Heart left ventricle (tissue), 16 donors: Measurements from ENCODE around the gene ZNF346. TPM values are rescaled to one million over a fixed set of nuclear protein-coding genes. Genes with fewer than 3 reads are reported as not detected.

Experiments used
- ATAC-seq, 4 donors: fragments of 200-7000 bp; cut with Tn5 transposase; one replicate each; pipeline ENCODE4 v1.9.1; 2020 to 2022; ENCODE audit warnings: moderate library complexity in 4 of 4, mild to moderate bottlenecking in 3 of 4, moderate number of reproducible peaks in 1 of 4
- DNase-seq, 5 donors: peaks; one replicate each; pipeline ENCODE4 v3.0.0-alpha.2; 2020
- H3K27ac ChIP-seq, 12 donors: fragments of 200-600 bp; sonication (generic) in 4 of 12; one replicate each; pipeline versions ENCODE4 v1.5.0 to v1.8.0; 2016 to 2022; ENCODE audit warnings: mild to moderate bottlenecking in 2 of 12
- H3K27me3 ChIP-seq, 9 donors: fragments of 200-600 bp; sonication (generic) in 2 of 9; one replicate each; pipeline versions ENCODE4 v1.5.1 to v1.8.0; 2016 to 2022; ENCODE audit warnings: mild to moderate bottlenecking in 3 of 9
- H3K36me3 ChIP-seq, 9 donors: fragments of 200-600 bp; sonication (generic) in 2 of 9; one replicate each; pipeline versions ENCODE4 v1.5.0 to v1.8.0; 2018 to 2022; ENCODE audit warnings: mild to moderate bottlenecking in 2 of 9
- H3K4me1 ChIP-seq, 12 donors: fragments of 200-600 bp; sonication (generic) in 4 of 12; one replicate each; pipeline versions ENCODE4 v1.5.0 to v1.8.0; 2016 to 2022; ENCODE audit warnings: mild to moderate bottlenecking in 3 of 12
- H3K4me3 ChIP-seq, 12 donors: fragments of 200-600 bp; sonication (generic) in 4 of 12; one replicate each; pipeline versions ENCODE4 v1.5.0 to v1.8.0; 2017 to 2022; ENCODE audit warnings: mild to moderate bottlenecking in 9 of 12, moderate library complexity in 4 of 12
- H3K9me3 ChIP-seq, 12 donors: fragments of 200-600 bp; sonication (generic) in 4 of 12; one replicate each; pipeline versions ENCODE4 v1.5.0 to v1.8.0; 2016 to 2022; ENCODE audit warnings: mild to moderate bottlenecking in 1 of 12
- POLR2A ChIP-seq, 2 donors: fragments of 450-650 bp; IDR thresholded peaks; one replicate each; pipeline ENCODE4 v1.6.1; 2017; ENCODE audit warnings: antibody characterized with exemption in 2 of 2, mild to moderate bottlenecking in 2 of 2, moderate library complexity in 2 of 2
- WGBS, 4 donors: extraction: QIAGEN DNeasy Blood & Tissue Kit in 2 of 4; methylation state at CpG; one replicate each; pipeline versions ENCODE4 v1.1.5 to v1.1.7; 2013 to 2018; 5-methylcytosine and 5-hydroxymethylcytosine counted together
- intact Hi-C, 10 donors: fragments of 100-400 bp; cut with DNase I; formaldehyde crosslinking; loops; one replicate each; pipeline versions ENCODE4 v1.11.1 to v1.14.2; 2022
- polyA plus RNA-seq, 2 donors: library from polyadenylated mRNA; stranded (reverse); fragments of 200-250 nt; gene quantifications; one replicate each; pipeline ENCODE4 v1.2.3, GENCODE V29; 2013
- total RNA-seq, 9 donors: library from RNA; depleted of rRNA in 2 of 9; stranded (reverse); fragments of >200 nt in 2 of 9; fragmentation: NEBNext Ultra II Directional in 3 of 9; extraction: Animal tissue kit (Norgen Biotek cat#: 25700) in 3 of 9; gene quantifications; one replicate each; pipeline versions ENCODE4 v1.1.0 to v1.2.4, GENCODE V29; 2016 to 2023
- TF ChIP-seq, protein P1 (sequence below), 12 donors: fragments of 200-600 bp; sonication (generic) in 4 of 12; IDR thresholded peaks; one replicate each; pipeline versions ENCODE4 v1.5.0 to v1.8.0; 2018 to 2022; ENCODE audit warnings: antibody characterized with exemption in 12 of 12, mild to moderate bottlenecking in 5 of 12
- donor health status: ischemic (EF 13 %, LVEDD 7.1; RV severe dilation, severe dysfunction).
- donor health status: healthy with polysubstance abuse.
- donor health status: DM: no; HTN: yes; CAD: no.
- donor health status: DM: no; HTN: no; CAD: no.
- donor health status: ischemic (EF 25% LVEDD 6.9; RV normal size, moderate dysfunction).
- donor health status: ischemic (EF 25% LVEDD 5.7; RV mildly dilated, moderate dysfunction).
- donor health status: healthy.
- donor health status: DM: yes; HTN: yes; CAD: no.
- donor health status: ischemic (EF 35%, LVEDD 5.7; RV mildly dilated, moderate dysfunction).
- donor health status: nonischemic (EF 11% LVEDD 7.7; RV severe dilation, severe dysfunction).
- donor health status: DM: yes; HTN: yes; CAD: no.
- donor health status: PGD.
- donor health status: ischemic (EF 29% LVEDD 5.4; RV normal size, mild dysfunction).
- donor health status: nonischemic (EF 23%, LVEDD 6.1; RV moderate dilation, normal function).

Gene ZNF346
- total and polyA plus RNA-seq, 11 donors: 4.4 to 11.9 (median 7.5) TPM

GRCh38 chr5:177126771-177127170, 104.3 kb downstream of the ZNF346 start:
- Histone ChIP-seq H3K4me3 (no peak overlapping the region), H3K27me3 (no peaks in the 10 kb centered on the region), H3K9me3 (no peaks in the 10 kb centered on the region), H3K36me3 (no peaks in the 10 kb centered on the region), H3K4me1 (peaks cover 0 to 17% (median 0%) of the 10 kb centered on the region in 12 donors), H3K27ac (no peak overlapping the region)
- TF ChIP-seq, protein P1, sequence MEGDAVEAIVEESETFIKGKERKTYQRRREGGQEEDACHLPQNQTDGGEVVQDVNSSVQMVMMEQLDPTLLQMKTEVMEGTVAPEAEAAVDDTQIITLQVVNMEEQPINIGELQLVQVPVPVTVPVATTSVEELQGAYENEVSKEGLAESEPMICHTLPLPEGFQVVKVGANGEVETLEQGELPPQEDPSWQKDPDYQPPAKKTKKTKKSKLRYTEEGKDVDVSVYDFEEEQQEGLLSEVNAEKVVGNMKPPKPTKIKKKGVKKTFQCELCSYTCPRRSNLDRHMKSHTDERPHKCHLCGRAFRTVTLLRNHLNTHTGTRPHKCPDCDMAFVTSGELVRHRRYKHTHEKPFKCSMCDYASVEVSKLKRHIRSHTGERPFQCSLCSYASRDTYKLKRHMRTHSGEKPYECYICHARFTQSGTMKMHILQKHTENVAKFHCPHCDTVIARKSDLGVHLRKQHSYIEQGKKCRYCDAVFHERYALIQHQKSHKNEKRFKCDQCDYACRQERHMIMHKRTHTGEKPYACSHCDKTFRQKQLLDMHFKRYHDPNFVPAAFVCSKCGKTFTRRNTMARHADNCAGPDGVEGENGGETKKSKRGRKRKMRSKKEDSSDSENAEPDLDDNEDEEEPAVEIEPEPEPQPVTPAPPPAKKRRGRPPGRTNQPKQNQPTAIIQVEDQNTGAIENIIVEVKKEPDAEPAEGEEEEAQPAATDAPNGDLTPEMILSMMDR (IDR thresholded peaks at IDR 0.05): no peak
- TF ChIP-seq POLR2A (IDR thresholded peaks at IDR 0.05): no peak
- DNase-seq (no peak), ATAC-seq (no peak)
- 63 to 80% (median 70%) methylated on average over 1 of the region's 1 CpG for WGBS, 4 donors
- intact Hi-C loops: no loop called here

GRCh38 chr5:177128551-177128981, 106.1 kb downstream of the ZNF346 start:
- no peaks in the 10 kb centered on the region for H3K27me3 ChIP-seq
- 68 to 88% (median 72%) methylated on average over 4 of the region's 4 CpGs for WGBS, 4 donors
- intact Hi-C loops: no loop called here
- H3K9me3 ChIP-seq: no peaks in the 10 kb centered on the region
- no peaks in the 10 kb centered on the region for H3K36me3 ChIP-seq
- no peak overlapping the region for H3K4me3 ChIP-seq
- peaks cover 0 to 27% (median 4%) of the 10 kb centered on the region in 12 donors for H3K4me1 ChIP-seq
- TF ChIP-seq, protein P1 (IDR thresholded peaks at IDR 0.05): no peak
- TF ChIP-seq POLR2A (IDR thresholded peaks at IDR 0.05): no peak
- DNase-seq (peak in 1 of 5 donors; percentile 36), ATAC-seq (no peak)
- H3K27ac ChIP-seq: peak overlapping the region in 4 of 12 donors; percentile 4 to 50 (median 18)

DNA sequence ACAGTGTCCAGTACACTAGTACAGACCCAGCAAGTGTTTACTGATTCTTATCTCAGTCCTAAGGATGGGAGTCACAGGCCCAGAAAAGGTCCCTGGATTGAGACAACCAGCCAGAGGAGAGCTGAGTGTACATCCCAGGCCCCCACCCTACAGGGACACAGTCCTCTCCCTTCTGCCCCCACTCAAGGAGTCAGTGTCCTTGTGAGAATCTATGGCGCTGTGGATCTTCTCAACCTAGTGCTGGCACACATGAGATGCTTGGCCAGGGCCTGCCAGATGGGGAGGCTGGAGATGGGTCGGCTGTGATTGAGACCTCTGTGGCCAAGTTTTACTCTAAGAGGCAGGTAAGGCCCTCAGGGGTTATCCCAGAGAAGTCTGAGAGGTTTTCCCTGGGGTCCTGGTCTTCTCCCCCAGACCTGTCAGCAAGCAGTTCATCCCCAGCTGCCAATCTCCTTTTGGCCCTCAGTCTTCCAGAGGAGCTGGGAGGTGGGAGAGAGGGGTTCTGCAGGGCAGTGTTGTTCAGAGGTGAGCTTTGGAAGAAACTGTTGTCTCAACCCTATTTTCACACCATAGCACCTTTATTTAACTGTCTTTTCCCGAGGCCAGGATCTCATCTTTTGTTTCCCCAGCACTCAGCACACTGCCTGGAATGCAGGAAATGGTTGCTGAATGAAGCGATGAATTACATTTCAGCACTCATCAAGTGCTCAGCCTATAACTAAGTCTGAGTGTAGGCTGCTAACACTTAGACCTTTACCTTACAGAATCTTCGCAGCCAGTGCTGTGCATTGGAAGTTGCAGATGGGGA, 107.9 kb downstream of the ZNF346 start:
- no peaks in the 10 kb centered on the region for H3K9me3 ChIP-seq
- TF ChIP-seq, protein P1 (IDR thresholded peaks at IDR 0.05): no peak
- TF ChIP-seq POLR2A (IDR thresholded peaks at IDR 0.05): no peak
- ATAC-seq (no peak), DNase-seq (no peak)
- peaks cover 2 to 36% (median 13%) of the 10 kb centered on the region in 12 donors for H3K4me1 ChIP-seq
- WGBS, 4 donors: 70 to 75% (median 71%) methylated on average over 4 to 5 of the region's 5 CpGs
- intact Hi-C loops: loop anchor here in 1 of 10 donors (5.0 kb wide), 1 partner anchor 172 kb away; the partner anchor contains the start of genes PRELID1 and RAB24
- H3K27me3 ChIP-seq: no peaks in the 10 kb centered on the region
- no peak overlapping the region for H3K27ac ChIP-seq
- peaks cover 0 to 5% (median 4%) of the 10 kb centered on the region in 9 donors for H3K36me3 ChIP-seq
- H3K4me3 ChIP-seq: no peak overlapping the region

Other genes starting within 250 kb of the ZNF346 start
- under 1 TPM in 4 of 9 donors, not detected in 5; 0.09 to 0.43 (median 0.20) TPM for gene UNC5A, start 212.1 kb upstream of the ZNF346 start, total RNA-seq
- gene UNC5A, start 212.1 kb upstream of the ZNF346 start, polyA plus RNA-seq: not detected
- gene HK3, start 123.3 kb upstream of the ZNF346 start, total RNA-seq: 10 to 100 TPM in 2 of 9 donors, 1 to 10 TPM in 6, under 1 TPM in 1; 0.46 to 44.0 (median 2.4) TPM
- gene HK3, start 123.3 kb upstream of the ZNF346 start, polyA plus RNA-seq: 1 to 10 TPM; 4.2 to 4.3 TPM
- 10 to 100 TPM; 22.6 to 40.2 (median 36.8) TPM for gene UIMC1, start 15.9 kb upstream of the ZNF346 start, total RNA-seq
- 10 to 100 TPM; 14.8 to 27.3 TPM for gene UIMC1, start 15.9 kb upstream of the ZNF346 start, polyA plus RNA-seq
- gene FGFR4, start 64.2 kb downstream of the ZNF346 start, total RNA-seq: 1 to 10 TPM in 3 of 9 donors, under 1 TPM in 5, not detected in 1; 0.35 to 2.6 (median 0.49) TPM
- gene FGFR4, start 64.2 kb downstream of the ZNF346 start, polyA plus RNA-seq: under 1 TPM; 0.46 to 0.65 TPM
- 10 to 100 TPM; 25.8 to 64.6 (median 47.8) TPM for gene NSD1, start 111.1 kb downstream of the ZNF346 start, total RNA-seq
- 10 to 100 TPM; 10.9 to 16.1 TPM for gene NSD1, start 111.1 kb downstream of the ZNF346 start, polyA plus RNA-seq